ENCODE measurements around the gene TBCEL. TPM values are rescaled to one million over a fixed set of nuclear protein-coding genes. Genes with fewer than 3 reads are reported as not detected.

The TBCEL gene
- total and polyA plus RNA-seq, 10 of the 15 experiments (the other 5 are each of a cell fraction or from before 2014, with no cell fraction given): 2.0 to 10.4 (median 7.3) TPM

DNA sequence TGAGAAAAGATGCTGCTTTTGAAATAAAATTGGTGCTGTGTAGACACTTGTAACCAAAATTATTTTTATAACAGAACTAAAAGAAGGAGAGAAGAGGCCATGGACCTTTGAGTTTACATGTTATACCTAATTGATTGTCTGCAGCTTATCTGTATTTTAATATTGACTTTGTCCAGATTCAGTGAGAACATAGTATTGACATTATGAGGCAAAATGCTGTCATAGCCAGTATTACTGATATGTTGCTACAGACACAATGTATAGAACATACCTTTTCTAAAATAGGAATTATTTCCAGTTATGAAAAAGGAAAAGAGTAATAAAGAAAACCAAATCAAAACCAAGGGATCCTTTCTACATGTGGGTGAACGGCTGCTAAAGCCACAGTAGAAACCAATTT lies 65.7 kb downstream of the TBCEL start:
- H3K4me1 ChIP-seq (ENCODE audit: control insufficient read depth, insufficient read depth, low read length): no peaks in the 10 kb centered on the region
- ChIA-PET RAD21 (ENCODE audit: unreplicated experiment) (no interaction called here), CTCF (interaction anchor here (1.0 kb wide), 1 partner anchor 10 kb away, joined by 5 read pairs; no protein-coding TSS in a partner anchor), POLR2A (no interaction called here), SMC1A (ENCODE audit: uncharacterized antibody, unreplicated experiment) (no interaction called here)
- whole genome bisulfite sequencing (ENCODE audit: insufficient coverage, insufficient replicate concordance, low lambda C conversion rate, missing lambda C conversion rate): 52% methylated on average over 1 of the region's 1 CpG
- FAIRE-seq (no peak), DNase-seq (ENCODE audit: low read depth, low spot score) (no peak), ATAC-seq (no peak)
- intact Hi-C loops (cut with micrococcal nuclease; ENCODE audit: unreplicated experiment): no loop called here
- no peak overlapping the region for H3K4me3 ChIP-seq
- no peaks in the 10 kb centered on the region for H4K20me1 ChIP-seq (ENCODE audit: control insufficient read depth, insufficient read depth)
- no TSS peak for BruUV-seq (replicated peaks)
- H3K9me3 ChIP-seq (replicated peaks; ENCODE audit: control insufficient read depth, insufficient read depth, low read length): no peaks in the 10 kb centered on the region
- H2AFZ ChIP-seq (ENCODE audit: control insufficient read depth, low read depth, low read length): no peak overlapping the region
- no peak for TF ChIP-seq CBX3 (IDR thresholded peaks at IDR 0.05; ENCODE audit: borderline replicate concordance, low read depth)
- H3K27ac ChIP-seq (ENCODE audit: control insufficient read depth, insufficient read depth): no peak overlapping the region
- H3K9ac ChIP-seq (ENCODE audit: control insufficient read depth, insufficient read depth, low read length): no peak overlapping the region
- no peaks in the 10 kb centered on the region for H3K79me2 ChIP-seq (ENCODE audit: control insufficient read depth, insufficient read depth, low read length)
- H3K27me3 ChIP-seq (replicated peaks in 1 of 2; ENCODE audit: control insufficient read depth in 2 of 2, insufficient read depth in 2 of 2, low read length in 1 of 2): no peaks in the 10 kb centered on the region
- in situ Hi-C loops (cut with MboI): no loop called here
- H3K4me2 ChIP-seq (ENCODE audit: control insufficient read depth, insufficient read depth): no peak overlapping the region
- H3K36me3 ChIP-seq (ENCODE audit: control insufficient read depth in 2 of 2, insufficient read depth in 2 of 2, low read length in 1 of 2): 0 out of 4 replicates have a peak, but pooled peaks cover 0 to 3% of the 10 kb centered on the region in 2 experiments

DNA sequence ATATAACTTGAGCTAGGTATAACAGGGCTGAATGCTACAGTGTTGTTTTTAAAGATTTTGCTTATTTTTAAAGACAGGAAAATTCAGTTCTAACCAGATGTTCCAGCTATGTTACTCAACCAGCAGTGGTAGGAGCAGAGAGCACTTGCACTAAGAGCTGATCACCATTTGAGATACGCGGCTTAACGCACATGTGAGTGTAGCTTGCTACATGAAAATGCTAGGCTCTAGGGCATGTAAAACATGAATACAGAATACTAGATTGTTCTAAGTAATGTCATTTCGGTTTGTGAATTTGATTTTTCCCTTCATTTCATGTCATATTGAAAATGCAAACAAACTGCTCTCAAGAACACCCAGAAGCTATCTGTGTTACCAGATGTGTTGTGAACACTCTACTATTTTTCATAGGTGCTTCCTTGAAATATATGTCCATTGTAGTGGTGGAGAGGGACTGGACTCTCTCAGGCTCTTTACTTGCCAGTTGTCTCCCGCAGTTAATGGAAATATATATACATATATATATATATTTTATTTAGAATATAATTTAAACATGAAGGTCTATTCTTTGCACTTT lies 66.3 kb downstream of the TBCEL start:
- DNase-seq (ENCODE audit: low read depth, low spot score) (no peak), ATAC-seq (no peak), FAIRE-seq (no peak)
- Histone ChIP-seq H3K27ac (ENCODE audit: control insufficient read depth, insufficient read depth) (no peak overlapping the region), H3K9ac (ENCODE audit: control insufficient read depth, insufficient read depth, low read length) (no peak overlapping the region), H3K9me3 (replicated peaks; ENCODE audit: control insufficient read depth, insufficient read depth, low read length) (no peaks in the 10 kb centered on the region), H3K79me2 (ENCODE audit: control insufficient read depth, insufficient read depth, low read length) (no peaks in the 10 kb centered on the region), H3K36me3 (ENCODE audit: control insufficient read depth in 2 of 2, insufficient read depth in 2 of 2, low read length in 1 of 2) (0 out of 4 replicates have a peak, but pooled peaks cover 0 to 3% of the 10 kb centered on the region in 2 experiments), H3K4me1 (ENCODE audit: control insufficient read depth, insufficient read depth, low read length) (no peaks in the 10 kb centered on the region), H3K27me3 (replicated peaks in 1 of 2; ENCODE audit: control insufficient read depth in 2 of 2, insufficient read depth in 2 of 2, low read length in 1 of 2) (no peaks in the 10 kb centered on the region), H2AFZ (ENCODE audit: control insufficient read depth, low read depth, low read length) (no peak overlapping the region), H4K20me1 (ENCODE audit: control insufficient read depth, insufficient read depth) (no peaks in the 10 kb centered on the region), H3K4me2 (ENCODE audit: control insufficient read depth, insufficient read depth) (no peak overlapping the region), H3K4me3 (no peak overlapping the region)
- 89% methylated on average over 5 of the region's 5 CpGs for WGBS (ENCODE audit: insufficient coverage, insufficient replicate concordance, low lambda C conversion rate, missing lambda C conversion rate)
- ChIA-PET CTCF (interaction anchor here (1.0 kb wide), 1 partner anchor 11 kb away, joined by 5 read pairs; no protein-coding TSS in a partner anchor), RAD21 (ENCODE audit: unreplicated experiment) (no interaction called here), POLR2A (no interaction called here), SMC1A (ENCODE audit: uncharacterized antibody, unreplicated experiment) (interaction anchor here (1.0 kb wide), 1 partner anchor 102 kb away, joined by 3 read pairs; no protein-coding TSS in a partner anchor)
- in situ Hi-C loops (cut with MboI): no loop called here
- no TSS peak for BruUV-seq (replicated peaks)
- TF ChIP-seq MAX (IDR thresholded peaks at IDR 0.05; ENCODE audit: low read depth, low read length): no peak
- TF ChIP-seq CBX5 (IDR thresholded peaks at IDR 0.05; ENCODE audit: low read depth): no peak
- TF ChIP-seq, protein P1, sequence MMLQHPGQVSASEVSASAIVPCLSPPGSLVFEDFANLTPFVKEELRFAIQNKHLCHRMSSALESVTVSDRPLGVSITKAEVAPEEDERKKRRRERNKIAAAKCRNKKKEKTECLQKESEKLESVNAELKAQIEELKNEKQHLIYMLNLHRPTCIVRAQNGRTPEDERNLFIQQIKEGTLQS (IDR thresholded peaks at IDR 0.05; ENCODE audit: borderline replicate concordance, extremely low read depth, low read depth, low read length): no peak
- intact Hi-C loops (cut with micrococcal nuclease; ENCODE audit: unreplicated experiment): no loop called here
